GM18909 (cell line): Measurements from ENCODE around the gene SEC14L1.
"Not testable (repeated sequence)": the region's sequence is repeated elsewhere in the genome, so short reads cannot be mapped to it uniquely, and the experiment has no call there.

Experiments
- ATAC-seq: cut with Tn5 transposase; IDR thresholded peaks from one replicate; pipeline ENCODE4 v1.9.1; 2021; ENCODE audit warnings: mild to moderate bottlenecking; ENCODE audit not compliant: unreplicated experiment, poor library complexity

The SEC14L1 gene

DNA sequence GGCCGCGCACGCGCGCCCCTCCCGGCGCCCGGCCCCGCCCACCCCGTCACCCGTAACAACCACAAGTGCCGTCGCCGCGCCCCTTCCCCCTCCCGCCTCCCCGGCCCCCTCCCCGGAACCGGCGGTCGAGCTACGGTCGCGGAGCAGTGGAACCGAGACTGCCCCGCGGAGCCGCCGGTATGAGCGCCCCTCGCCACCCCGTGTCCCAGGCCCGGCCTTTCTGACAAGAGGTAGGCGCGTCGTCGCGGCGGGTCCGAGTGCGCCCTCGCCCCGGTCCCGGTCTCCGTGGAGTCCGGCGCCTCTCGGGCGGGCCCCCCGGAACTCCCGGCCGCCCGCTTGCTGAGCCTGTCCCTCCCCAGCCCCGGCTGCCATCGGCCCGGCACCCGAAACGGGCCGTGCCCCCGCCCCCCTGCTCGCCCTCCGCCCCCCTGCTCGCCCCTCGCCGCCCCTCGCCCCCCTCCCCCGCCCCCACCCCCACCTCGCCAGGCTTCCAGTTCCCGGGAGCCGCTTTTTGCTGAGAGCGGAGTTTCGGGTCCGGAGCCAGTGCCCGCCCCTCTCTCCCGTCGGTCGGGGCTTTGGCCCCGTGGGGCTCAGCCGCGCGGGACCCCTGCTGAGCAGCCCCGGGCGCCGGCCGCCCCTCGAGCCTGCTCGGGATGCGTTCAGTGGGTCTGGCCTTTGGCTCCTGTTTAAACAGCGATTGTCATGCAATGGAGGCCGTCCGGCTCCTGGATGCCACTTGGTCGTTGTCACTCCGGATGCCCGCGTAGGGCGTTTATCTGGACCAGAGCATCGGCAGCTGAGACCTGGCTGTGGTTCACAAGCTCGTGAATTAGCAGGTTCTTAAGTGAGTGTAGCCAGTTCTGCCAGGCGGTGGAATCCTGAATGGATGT lies at the start of gene SEC14L1:
SEC14L1 (plus strand) TSS at position 92 of the 890 bp plus-strand sequence. CDS start 2,628 bp downstream, outside the sequence.
- ATAC-seq: peak; percentile 38

DNA sequence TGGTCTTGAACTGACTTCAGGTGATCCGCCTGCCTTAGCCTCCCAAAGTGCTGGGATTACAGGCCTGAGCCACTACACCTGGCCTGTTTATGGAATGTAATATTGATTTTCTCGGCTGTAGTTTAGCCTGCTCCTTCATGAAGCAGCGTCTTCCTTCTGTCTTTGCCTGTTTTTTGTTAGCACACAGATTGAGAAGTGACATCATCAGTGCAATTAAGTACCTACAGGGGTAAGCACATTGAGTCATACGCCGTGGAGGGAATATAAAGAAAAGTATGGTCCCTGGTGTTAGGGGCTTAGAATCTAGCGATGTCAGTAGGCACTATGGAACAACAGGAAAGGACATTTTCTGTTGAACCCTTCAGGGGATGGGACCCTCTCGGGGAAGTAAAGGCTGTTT lies 48.7 kb upstream of the SEC14L1 start:
- no peak for ATAC-seq

DNA sequence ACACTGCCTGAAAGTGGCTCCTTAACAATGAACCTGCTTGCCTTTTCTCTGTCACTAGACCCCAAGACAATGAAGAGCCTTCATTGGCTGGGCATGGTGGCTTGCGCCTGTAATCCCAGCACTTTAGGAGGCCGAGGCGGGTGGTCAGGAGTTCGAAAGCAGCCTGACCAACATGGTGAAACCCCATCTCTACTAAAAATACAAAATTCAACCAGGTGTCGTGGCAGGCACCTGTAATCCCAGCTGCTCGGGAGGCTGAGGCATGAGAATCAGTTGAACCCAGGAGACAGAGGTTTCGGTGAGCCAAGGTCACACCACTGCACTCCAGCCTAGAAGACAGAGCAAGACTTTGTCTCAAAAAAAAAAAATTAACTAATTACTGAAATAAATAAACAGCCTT lies 45.3 kb upstream of the SEC14L1 start:
- no peak for ATAC-seq

DNA sequence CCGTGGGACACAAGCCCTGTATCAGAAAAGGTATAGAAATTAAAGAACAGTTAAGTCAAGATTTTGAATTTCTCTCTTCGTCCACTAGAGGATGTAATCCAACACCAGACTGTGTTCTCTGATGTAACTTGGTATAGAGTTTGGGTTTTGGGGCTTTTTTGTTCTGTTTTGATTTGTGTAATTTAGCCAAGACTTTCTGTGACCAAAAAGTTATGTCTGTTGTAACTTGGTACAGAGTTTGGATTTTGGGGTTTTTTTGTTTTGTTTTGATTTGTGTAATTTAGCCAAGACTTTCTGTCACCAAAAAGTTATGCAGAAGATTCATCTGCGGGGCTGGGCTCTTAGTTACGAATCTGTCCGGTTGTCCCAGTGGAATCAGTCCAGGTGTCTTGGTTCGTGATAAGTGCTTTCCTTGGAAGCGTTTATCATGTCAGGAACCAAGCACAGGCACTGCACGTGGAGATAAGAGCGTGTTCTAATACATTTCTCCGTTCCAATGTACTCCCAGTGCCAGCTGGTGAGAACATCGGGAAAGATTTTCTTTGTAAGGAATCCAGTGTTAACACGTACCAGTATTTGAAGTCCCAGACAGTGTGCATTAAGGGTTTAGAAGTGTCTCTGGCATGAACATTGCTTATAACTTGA lies 44.1 kb upstream of the SEC14L1 start:
- ATAC-seq: no peak

DNA sequence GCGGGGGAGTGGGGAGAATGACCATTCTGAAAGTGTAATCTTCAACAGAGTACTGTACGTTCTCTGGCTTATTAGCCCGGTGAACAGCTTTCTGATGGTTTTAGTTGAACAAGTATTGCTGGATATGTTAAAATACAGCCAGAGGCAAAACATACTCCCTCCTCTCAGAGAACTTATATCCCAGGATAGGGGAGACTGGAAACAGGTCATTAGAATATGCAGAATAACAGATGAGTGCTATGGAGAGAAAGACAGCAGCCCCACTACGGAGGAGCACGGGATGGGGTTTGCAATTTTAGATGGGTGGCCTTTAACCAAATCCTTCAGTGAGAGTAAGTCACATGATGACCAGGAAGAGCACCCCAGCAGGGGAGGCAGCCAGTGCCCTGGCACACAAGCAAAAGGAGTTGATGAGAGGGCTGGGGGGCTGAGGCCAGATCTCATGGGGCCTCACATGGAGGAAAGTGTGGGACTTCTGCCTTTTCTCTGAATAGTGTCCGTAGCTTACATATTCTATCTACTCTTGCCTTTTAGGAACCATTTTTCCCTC lies 43.1 kb upstream of the SEC14L1 start:
- ATAC-seq: no peak

DNA sequence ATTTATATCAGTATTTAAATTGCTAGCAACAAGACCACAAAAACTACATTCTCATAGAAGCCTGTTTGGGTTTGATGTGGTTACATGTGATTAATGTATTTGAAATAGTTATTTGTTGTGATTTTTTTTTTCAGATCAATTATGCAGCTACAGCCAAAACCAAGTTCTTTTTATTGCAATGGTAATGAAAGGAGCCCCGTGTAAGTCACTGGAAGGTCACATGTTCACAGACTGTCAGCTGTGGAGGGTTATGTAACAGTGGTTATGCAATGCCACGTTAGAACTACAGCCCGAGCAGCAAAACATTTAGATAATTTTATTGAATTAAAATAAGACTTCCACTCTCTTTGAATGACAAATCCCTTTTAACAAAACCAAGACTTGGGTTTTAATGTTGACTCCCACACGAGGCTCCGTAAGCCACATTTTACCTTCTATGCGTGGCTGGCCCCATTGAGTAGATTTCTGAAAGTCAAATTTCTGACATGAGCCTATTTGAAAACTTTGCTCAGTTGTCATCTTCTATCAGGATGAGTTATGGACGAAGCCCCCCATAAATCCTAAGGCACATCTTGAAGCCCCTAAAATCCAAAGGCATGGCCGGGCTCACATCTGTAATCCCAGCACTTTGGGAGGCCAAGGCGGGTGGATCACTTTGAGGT lies 41.8 kb upstream of the SEC14L1 start:
- ATAC-seq: no peak

DNA sequence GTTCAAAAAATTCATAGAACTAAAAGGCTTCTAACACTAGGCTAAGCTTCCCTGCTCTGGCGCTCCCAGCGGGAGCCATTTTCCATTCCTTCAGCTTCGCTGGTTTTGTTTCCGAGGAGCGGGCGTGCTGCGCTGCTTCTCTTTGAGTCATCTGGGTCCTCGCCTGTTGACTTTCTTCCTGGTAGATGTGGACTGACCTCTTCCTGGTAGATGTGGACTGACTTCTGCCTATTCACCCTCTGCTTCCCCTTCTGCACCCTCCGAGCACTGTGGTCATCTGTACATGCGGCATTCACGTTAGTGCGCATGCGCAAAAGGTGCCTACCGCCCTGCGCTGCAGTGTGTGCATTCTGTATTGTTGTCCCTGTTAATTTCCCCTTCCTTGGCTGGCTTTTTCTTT lies 40.8 kb upstream of the SEC14L1 start:
- ATAC-seq: no peak

DNA sequence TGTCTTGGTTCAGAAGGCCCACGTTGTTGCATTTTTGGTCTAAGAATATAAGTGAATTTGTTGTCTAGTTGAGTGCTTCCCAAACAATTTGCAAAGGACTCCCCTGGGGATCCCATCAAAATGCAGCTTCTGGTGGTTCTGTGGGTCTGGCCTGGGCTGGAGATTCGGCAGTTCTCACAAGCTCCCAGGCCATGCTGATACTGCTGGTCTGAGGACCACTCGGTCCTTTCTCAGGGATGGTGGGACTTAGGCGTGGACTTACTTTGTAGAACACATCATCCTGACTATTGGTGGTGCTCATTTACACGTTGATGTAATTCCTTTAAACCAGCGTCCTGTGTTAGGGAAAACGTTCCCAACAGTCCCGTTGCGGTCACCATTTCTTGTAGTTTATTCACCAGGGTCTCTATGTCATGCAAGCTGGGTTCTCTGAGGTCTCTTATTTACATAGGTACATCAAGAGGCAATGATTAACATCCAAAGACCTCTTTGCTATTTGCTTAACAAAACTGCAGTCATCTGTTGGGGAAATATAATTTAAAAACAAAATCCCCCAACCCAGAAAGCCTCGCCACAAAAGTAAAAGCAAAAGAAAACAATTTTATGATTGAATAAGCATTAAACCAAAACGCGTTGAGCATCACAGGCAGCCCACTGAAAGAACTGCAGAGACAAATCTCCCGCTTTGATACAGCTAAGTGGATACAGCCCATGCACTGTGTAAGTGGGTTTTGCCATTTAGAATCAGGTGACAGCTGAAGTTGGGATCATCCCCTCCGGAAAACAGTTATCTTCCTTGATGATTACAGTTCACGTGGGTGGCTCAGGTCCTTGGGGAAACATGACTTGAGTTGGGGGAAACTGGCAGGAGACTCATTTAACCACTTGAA lies 39.0 kb upstream of the SEC14L1 start:
- peak; percentile 52 for ATAC-seq

DNA sequence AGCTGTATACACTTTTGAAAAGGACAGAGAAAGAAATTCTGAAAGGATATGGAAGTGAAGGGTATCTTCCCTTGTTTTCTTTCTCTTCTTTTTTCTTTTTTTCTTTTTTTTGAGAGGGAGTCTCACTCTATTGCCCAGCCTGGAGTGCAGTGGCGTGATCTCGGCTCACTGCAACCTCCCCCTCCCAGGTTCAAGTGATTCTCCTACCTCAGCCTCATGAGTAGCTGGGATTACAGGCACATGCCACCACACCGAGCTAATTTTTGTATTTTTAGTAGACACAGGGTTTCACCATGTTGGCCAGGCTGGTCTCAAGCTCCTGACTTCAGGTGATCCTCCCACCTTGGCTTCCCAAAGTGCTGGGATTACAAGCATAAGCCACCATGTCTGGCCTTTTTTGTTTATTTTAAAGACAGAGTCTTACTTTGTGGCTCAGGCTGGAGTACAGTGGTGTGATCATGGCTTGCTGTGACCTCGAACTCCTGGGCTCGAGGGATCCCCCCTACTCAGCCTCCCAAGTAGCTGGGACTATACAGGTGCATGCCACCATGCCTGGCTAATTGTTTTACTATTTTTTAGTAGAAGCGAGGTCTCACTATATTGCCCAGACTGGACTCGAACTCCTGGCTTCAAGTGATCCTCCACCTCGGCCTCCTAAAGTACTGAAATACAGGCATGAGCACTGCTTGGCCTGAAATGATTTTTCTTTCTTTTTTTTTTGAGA lies 38.2 kb upstream of the SEC14L1 start:
- not testable (repeated sequence) for ATAC-seq

DNA sequence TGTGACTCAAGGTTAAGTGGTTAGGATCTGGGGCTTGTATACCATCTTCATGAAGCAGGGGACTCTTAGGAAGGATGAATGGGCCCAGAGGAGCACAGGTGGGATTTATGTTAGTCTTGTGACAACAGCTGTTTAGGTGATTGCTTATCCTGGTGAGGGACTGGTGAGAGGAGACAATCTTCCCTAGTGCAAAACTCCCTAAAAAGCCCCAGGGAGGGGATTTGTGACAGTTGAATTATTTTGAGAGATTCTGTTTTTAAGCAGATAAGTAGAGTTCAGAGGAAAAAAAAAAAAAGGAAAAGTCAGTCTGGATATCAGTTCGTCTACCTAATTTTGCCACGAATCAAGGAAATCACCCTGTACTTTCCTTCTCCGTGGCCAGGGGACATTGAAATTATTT lies 35.1 kb upstream of the SEC14L1 start:
- no peak for ATAC-seq

DNA sequence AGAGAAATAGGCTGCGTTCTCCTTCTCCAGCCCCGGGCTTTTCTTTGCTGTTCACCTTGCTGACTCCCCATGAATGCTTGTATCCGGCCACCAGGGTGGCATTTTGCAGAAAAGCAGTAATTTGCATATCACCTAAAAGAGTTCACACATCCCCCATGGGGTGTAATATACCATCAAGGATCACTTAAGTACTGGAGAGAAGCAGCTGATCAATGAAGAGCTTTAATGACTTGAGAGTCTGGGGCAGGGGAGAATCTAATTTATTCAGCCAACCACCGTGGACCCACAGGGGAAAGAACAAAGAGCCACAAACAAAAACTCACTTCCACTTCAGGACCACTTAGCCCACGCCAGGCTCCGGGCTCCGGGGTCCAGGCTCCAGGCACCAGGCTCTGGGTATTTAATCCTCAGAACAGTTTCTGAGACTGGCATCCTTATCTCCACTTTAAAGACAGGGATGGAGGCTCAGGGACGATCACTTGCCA lies 33.9 kb upstream of the SEC14L1 start:
- ATAC-seq: peak; percentile 43

DNA sequence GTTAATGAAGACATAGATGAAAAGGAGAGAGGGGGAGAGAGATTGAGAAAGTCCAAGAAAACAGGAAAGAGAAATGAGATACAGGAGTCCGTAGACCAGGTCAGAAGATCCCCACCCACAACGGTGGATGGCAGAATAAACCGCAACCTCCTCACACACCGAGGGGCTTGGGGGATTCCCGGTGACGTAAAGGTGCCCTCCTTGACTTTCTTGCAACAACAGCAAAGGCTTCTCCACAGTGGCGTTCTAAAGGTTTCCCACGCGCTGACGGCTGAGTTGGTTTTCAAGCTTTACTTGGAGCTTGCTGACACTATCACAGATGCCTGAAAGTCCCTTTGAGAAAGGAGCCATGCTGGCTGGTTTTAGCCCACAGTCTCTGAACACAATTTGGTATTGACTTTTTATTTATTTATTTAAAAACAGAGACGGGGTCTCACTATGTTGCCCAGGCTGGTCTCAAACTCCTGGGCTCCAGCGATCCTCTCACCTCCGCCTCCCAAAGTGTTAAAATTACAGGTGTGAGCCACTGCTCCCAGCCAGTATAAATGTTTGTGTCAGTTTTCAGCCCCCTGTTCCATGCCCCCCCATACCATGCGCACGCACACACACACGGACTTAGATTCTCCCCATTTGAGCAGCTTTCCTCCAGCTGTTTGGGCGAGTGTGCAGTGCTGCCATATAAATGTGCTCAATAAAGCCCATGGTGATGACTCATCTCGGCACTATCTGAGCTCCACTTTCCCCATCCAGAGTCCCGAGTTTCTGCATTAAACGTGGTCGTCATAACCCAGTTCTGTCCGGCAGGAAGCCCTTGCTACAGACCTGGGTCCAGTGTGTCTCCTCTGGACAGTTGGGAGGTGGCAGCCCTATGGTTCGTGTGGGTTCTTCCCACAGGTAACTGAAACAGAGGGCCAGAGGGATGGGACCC lies 33.0 kb upstream of the SEC14L1 start:
- peak; percentile 69 for ATAC-seq

DNA sequence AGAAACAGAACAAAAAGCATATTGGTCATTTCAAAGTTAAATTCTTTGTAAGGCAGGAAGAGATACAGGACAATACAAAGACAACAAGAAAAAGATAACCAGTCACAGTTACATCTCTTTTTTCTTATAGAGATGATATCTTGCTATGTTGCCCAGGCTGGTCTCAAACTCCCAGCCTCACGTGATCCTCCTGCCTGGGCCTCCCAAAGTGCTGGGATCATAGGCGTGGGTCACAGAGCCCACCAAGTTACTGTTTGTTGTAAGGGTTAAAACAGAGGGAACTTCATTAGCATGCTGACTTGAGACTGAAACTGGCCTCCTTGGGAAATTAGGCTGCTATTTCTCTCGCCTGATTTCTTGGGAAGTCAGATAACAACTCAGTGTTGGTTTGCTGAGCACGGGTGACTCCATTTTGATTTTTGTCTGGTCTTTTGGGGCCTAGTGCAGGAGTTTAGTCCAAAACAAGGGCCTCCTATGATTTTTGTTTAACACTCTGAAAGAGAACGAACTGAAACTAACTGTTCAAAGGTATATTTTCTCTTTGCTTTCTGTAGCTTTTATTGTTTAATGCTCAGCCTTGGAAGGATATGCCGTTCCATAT lies 31.5 kb upstream of the SEC14L1 start:
- ATAC-seq: no peak

DNA sequence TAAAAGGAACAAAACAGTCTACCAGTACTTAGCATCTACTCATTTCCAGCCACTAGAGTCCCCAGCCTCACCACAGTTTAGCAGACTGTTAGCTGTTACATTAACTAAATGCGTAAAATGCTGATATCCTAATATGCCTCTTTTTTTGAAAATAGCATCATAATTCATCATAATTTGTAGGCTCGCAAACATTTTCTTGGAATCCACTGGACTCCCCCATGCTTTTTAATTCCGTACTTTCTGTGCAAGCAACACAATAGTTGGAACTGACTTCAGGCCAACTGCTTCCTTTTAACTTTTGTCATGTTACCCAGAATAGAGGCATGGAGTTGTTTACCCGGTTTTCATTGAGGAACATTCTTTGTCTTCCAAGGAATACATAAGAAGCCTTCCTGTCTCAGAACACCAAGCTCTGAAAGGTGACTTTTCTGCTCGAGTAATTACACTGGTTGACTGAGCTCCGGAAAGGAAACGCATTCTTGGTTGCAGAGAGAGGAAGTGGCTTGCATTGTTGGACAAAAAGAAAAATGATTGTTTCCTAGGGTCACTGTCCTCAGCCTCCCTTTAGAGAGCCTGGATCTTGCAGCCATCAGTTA lies 30.9 kb upstream of the SEC14L1 start:
- no peak for ATAC-seq

DNA sequence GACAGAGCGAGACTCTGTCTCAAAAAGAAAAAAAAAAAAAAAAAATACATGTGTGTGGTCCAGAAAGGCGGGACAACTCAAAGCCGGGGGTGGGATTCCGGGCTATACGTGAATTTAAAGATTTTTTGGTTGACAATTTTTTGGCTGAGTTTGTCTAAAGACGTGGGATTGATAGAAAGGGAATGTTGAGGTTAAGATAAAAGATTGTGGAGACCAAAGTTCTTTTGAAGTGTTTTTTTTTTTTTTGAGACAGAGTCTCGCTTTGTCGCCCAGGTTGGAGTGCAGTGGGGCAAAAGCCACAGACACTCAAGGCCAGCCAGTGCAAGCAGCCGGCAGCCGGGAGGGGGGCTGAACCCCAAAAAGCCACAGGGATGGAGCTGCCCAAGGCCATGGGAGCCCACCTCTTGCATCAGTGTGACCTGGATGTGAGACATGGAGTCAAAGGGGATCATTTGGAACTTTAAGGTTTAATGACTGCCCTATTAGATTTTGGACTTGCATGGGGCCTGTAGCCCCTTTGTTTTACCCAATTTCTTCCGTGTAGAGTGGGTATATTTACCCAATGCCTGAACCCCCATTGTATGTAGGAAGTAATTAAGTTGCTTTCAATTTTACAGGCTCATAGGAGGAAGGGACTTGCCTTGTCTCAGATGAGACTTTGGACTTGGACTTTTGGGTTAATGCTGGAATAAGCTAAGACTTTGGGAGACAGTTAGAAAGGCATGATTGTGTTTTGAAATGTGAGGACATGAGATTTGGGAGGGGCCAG lies 29.4 kb upstream of the SEC14L1 start:
- ATAC-seq: not testable (repeated sequence)

DNA sequence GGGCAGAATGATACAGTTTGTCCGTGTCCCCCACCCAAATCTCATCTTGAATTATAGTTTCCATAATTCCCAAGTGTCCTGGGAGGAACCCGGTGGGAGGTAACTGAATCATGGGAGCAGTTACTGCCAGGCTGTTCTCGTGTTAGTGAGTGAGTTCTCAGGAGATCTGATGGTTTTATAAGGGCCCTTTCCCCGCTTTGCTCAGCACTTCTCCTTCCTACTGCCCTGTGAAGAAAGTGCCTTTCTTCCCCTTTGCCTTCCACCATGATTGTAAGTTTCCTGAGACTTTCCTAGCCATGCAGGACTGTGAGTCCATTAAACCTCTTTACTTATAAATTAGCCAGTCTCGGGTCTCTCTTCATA lies 28.9 kb upstream of the SEC14L1 start:
- no peak for ATAC-seq

DNA sequence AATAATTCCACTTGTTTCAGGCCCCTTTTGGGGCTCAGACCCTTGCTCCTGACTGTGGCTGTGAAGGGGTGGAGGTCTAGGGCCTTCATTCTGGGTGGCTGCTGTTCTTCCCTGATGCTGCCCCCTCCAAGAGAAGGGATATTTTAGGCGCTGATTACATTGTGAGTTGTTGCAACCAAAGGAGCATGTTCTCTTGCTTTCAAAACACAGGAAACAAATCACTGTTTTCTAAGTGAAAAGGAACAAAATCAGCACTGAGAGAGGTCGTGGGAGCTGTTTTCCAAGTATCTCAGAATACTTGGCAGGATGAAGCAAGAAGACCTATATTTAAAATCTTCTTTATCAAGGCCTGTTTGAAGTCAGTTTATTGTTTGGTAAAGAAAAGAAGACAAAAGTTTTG lies 25.3 kb upstream of the SEC14L1 start:
- no peak for ATAC-seq
